GM19397 (cell line): ENCODE results near the gene HS3ST5.
"Not testable (repeated sequence)": the region's sequence is repeated elsewhere in the genome, so short reads cannot be mapped to it uniquely, and the experiment has no call there.

Source experiments
- ATAC-seq: cut with Tn5 transposase; IDR thresholded peaks from one replicate; pipeline ENCODE4 v1.9.1; 2021; ENCODE audit warnings: mild to moderate bottlenecking, moderate library complexity; ENCODE audit not compliant: unreplicated experiment

Gene HS3ST5

DNA sequence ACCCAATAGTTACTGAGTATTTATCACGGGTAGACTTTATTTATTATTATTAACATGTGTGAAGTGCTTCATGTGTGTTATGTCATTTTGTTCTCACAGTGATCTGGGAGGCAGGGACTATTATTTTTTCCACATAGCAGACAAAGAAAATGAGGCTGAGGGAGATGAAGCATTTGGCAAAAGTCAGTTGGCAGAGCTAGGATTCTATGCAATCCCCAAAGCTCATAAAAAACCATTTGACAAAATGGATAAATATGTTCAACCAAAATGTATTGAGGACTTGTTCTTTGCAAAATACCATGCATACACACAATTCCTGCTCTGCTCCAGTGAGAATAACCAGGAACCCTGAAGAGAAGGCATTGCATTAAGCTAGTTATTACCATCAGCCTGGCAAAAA is 184.4 kb downstream of the HS3ST5 start:
- no peak for ATAC-seq

GRCh38 chr6:114157848-114158247 is 185.0 kb downstream of the HS3ST5 start:
- ATAC-seq: no peak

DNA sequence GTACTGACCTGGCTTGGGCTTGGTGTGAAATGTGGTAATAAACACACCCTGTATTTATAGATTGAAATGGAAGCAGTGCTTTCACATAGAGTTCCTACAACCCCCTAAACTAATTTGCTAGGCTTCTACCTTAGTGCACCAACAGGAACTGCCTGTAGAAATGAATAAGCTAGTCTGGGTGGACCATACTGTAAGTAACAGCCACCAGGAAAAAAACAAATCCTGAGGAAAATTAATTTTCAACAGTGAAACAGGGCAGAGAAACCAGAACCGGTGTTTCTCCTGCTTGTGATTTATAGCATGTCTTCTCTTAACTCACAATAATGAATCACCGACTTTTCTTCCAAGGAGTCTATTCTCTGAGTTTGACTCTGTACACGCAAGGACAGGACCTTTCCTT is 187.1 kb downstream of the HS3ST5 start:
- ATAC-seq: no peak

DNA sequence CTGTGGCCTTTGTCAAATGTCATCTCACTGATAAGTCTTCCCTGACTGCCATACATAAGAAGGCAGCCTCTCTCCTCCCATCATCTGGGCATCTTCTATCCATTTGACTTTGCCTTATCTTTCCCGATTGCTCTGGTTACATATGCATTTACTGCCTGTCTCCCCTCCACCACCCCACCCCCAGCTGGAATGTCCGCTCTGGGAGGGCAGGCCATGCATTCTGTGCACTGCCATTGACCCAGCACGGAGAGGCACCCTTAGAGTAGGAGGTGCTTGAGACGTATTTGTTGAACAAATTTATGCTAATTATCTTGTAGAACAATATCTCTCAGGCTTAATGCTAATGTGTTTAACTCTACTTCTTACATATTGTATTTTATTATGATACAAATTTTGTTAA is 188.0 kb downstream of the HS3ST5 start:
- no peak for ATAC-seq

- ATAC-seq: no peak
Observed at GRCh38 chr6:114153448-114153847, 189.4 kb downstream of the HS3ST5 start.

GRCh38 chr6:114151064-114151690 is 191.6 kb downstream of the HS3ST5 start:
- ATAC-seq: no peak

- not testable (repeated sequence) for ATAC-seq
Observed at GRCh38 chr6:114149182-114149581, 193.6 kb downstream of the HS3ST5 start.

DNA sequence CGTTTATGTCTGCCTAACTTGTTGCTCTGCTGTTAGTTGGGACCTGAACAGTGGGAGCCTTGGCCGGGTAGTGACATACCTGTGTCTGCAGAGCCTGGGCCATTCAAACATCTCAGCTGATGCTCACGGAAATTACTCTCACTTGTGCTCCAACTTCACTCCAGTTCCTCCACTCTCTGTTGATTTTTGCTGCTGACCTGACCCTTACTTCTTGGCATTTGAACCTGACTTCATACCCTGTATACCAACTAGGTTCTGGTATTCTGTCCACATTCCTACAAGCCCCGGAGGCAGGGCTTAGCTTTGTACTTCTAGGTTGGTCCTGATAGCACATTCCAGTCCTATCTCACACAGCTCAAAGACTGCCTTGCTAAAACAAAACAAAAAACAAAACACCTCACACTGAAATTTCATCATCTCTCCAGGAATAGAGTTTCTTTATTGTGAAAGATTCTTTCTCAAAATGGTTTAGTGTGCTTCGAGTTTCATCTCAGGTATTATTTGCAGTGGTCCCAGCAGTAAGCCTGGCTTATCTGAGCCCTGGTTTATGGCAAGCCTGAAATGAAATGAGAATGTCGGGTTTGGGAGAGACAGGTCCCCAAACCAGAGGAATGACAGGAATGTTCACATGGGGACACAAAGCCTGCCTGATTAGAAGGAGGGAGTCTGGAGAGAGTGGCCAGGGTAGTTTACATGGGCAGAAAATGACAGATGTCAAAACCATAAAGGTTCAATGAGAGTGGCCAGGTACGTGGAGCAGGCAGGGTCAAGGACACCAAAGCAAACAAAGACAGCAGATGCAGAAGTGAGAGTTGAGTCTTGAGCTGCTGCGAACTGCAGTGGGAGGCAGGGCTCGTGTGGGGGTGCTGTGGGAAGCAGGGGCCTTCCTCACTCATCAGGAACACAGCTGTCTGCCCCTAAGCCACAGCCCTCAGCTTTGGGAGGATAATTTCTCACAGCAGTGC is 197.7 kb downstream of the HS3ST5 start:
- ATAC-seq: no peak

- ATAC-seq: no peak
Observed at GRCh38 chr6:114142258-114142657, 200.6 kb downstream of the HS3ST5 start.

DNA sequence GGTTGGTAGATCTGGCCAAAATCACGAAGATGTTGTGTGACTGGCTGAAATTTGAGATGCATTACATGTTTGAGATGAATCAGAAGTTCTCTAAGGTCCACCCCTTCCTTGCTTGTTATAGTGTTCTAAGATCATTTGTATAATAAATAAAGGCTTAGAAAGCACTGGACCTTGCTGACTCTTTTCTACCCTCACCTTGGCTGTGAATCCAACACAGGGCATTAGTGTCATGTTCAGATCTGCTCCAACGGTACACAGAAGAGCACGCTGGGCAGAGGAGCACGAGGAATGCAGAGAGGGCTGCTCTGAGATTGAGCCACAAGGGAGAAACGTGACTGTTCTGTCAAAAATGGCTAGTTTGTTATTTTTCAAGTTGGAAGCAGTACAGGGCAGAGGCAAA is 202.4 kb downstream of the HS3ST5 start:
- ATAC-seq: no peak

DNA sequence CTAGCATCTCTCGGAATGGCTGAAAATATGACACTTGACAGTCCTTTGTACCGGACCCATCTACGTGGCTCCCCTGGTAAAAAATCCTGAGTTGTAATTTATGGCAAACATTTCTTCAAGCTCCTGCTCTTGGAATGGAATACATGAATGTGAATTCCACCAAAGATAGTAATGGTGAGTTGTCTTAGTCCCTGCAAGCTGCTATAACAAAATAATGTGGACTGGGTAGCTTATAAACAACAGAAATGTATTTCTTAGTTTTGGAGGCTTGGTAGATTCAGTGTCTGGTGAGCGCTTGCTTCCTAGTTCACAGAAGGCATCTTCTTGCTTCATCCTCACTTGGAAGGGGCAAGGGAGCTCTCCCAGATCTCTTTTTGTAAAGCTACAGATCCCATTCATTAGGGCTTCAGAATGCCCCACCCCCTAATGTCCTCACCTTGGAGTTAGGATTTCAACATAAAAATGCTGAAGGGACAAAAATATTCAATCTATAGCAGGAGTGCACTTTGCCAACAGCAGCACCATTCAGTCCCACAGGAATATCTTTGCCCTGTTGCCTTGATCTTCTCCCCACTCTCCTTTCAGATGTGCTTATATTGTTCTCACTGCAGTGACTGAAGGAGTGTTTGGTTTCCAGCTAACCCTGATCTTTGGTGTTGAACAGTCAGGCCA is 204.1 kb downstream of the HS3ST5 start:
- ATAC-seq: no peak

DNA sequence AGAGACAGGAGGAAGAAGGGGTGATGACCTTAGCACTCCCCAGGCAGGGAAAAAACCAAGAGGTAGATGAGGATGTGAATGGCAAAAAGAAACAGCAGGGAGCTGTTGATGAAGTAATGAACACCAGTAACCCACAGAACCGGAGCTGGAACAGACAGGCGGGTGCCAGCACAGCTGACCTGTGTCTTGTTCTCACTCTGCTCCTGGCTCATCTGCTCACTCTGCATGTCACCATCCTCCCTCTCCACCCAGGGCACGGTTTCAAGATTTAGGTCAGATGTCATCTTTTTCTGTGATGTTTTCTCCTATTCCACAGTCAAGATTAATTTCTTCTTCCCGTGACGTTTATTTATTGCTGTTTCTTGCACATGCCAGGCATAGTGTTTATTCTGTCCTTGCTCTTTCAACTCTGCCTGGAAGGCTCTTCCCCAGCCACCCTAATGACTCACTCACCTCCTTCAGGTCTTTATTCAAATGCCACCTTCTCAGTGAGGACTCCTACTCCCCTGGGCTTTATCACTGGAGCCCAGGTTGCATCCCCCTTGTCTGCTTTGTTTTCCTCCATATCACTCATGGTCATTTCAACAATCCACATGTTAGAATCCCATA is 207.4 kb downstream of the HS3ST5 start:
- no peak for ATAC-seq

GRCh38 chr6:114133816-114134215 is 209.0 kb downstream of the HS3ST5 start:
- ATAC-seq: no peak

DNA sequence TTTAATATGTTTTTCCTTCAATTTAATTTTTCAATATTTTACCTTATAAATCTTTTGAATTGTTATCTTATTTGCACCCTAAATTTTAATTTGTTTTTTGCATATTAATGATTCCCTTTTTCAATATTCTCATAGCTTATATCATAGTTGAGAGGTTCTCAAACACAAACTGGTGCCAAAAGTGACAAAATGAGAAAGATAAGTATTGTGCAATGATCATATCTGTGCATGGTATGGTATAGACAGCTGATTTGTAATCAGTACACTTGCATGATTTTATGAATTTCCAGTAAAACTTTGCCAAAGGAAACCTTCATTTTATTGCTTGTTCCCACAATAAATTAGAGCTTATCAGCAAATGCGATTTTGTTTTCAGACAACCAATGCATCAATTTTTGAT is 210.9 kb downstream of the HS3ST5 start:
- ATAC-seq: no peak

- ATAC-seq: no peak
Observed at GRCh38 chr6:114125576-114125975, 217.2 kb downstream of the HS3ST5 start.

DNA sequence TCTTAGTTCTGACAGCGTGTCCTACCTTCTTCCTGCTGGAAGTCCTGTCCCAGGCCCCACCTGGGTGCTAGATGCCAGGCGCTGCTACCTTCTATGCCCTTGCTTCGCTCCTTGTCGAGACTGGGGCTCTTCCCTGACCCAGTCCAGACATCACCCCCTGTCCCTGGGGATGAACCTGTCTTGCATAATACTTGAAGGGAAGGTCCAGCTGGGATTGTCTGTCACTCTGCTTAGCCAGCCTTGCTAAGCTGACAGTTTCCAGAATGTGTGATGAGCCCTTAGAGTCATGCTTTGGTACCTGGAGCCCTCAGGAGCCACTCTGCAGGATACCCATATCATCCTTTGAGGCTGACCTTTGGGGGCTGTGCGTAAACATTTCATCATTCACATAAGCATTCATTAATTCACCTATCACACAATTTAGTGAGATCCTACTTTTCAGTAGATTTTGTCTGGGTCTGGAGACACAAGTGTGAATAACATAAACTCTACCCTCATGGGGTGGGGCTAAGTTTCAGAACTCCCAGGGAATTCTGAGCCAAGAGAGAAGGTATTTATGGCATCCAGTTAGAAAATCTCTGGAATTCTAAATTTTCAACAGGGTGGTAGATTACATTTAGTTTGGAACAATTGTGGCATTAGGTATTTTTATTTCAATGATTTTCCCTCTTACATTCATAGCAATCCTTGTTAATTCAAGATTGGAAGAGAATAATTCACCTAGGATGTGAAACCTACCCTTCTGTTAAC is 220.7 kb downstream of the HS3ST5 start:
- no peak for ATAC-seq

- no peak for ATAC-seq
Observed at GRCh38 chr6:114119056-114119455, 223.8 kb downstream of the HS3ST5 start.

DNA sequence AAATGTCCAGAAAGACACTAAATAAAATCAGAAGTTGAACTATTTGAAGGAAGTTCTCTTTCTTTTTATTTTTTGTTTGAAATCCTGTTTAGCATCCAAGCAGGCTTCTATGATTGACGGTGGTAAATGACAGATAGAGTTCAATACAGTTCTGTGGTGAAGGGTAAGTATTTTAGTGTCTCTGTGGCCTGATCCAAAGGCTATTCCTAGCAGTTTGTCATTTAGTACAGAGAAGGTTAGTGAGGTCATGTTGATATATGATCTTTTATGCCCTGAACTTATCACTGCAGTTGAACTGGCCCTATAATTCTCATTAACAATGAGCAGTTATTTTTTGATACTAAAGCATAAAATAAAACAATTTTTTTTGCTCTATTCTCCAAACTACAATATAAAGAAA is 227.2 kb downstream of the HS3ST5 start:
- no peak for ATAC-seq

GRCh38 chr6:114108119-114109002 is 234.5 kb downstream of the HS3ST5 start:
- peak; percentile 61 for ATAC-seq

DNA sequence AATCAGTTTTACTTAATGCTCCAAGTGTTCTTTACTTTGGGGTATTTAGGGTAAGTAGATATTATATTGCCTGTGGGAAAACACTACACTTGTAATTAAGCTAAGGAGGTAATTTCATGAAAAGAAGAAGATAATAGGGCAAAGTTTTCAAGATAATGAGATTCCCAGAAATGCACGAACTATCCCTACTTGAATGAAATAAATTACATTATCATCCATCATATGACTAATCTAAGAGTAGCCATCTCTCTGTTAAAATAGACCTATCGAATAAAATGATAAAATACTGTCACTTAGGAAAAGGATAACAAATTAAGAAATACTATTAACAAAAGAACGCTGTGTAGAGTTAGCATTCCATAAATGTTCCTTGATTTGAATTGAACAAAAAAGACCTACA is 236.8 kb downstream of the HS3ST5 start:
- no peak for ATAC-seq
